ENCODE measurements around the gene BTBD8.

BTBD8 gene

DNA sequence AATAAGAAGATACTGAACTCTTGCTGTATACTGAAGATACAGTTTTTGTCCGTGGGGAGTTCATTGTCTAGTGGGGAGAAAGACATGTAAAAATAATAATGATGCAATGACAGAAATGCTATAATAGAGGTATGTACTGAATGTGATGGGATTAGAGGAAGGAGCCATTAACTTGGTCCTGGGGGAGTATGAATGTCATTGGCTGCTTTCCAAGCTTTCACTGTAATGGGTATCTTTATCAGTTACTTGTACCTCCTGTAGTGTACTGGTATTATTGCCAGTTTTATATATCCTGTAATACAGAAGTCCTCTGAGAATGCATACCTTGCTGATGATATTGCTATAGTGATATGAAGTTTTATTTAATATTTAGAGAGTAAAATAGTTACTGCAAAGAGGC, 7.4 kb downstream of the BTBD8 start:
- no peak for DNase-seq (ENCODE audit: low read depth, low spot score)
- no CpG with 5 or more reads among the region's 1 CpG for WGBS (ENCODE audit: insufficient coverage, insufficient read length)
- no peaks in the 10 kb centered on the region for H3K4me1 ChIP-seq (ENCODE audit: control insufficient read depth, insufficient read depth, low read length)

GRCh38 chr1:92091625-92092024, 11.5 kb downstream of the BTBD8 start:
- H3K9me3 ChIP-seq (ENCODE audit: control insufficient read depth, insufficient read depth, low read length) = no peaks in the 10 kb centered on the region; the same call in 1 of the 2 replicates
- no peaks in the 10 kb centered on the region for H3K4me1 ChIP-seq (ENCODE audit: control insufficient read depth, insufficient read depth, low read length)
- no peak for DNase-seq (ENCODE audit: low read depth, low spot score)
- H3K27me3 ChIP-seq (ENCODE audit: control insufficient read depth, insufficient read depth, low read length) = no peaks in the 10 kb centered on the region
- H3K4me3 ChIP-seq (ENCODE audit: low read length) = no peak overlapping the region
- H3K27ac ChIP-seq (ENCODE audit: low read length) = no peak overlapping the region
- H3K36me3 ChIP-seq (ENCODE audit: control insufficient read depth, insufficient read depth, low read length) = no peaks in the 10 kb centered on the region
- whole genome bisulfite sequencing (ENCODE audit: insufficient coverage, insufficient read length) = no CpG with 5 or more reads among the region's 5 CpGs

More for the DNA sequence above, 7.4 kb downstream of the BTBD8 start:
- Histone ChIP-seq H3K36me3 (ENCODE audit: control insufficient read depth, insufficient read depth, low read length) (no peaks in the 10 kb centered on the region; the same call in 1 of the 2 replicates), H3K27ac (ENCODE audit: low read length) (no peak overlapping the region), H3K27me3 (ENCODE audit: control insufficient read depth, insufficient read depth, low read length) (no peaks in the 10 kb centered on the region), H3K4me3 (ENCODE audit: low read length) (no peak overlapping the region), H3K9me3 (ENCODE audit: control insufficient read depth, insufficient read depth, low read length) (peaks cover 2% of the 10 kb centered on the region)

DNA sequence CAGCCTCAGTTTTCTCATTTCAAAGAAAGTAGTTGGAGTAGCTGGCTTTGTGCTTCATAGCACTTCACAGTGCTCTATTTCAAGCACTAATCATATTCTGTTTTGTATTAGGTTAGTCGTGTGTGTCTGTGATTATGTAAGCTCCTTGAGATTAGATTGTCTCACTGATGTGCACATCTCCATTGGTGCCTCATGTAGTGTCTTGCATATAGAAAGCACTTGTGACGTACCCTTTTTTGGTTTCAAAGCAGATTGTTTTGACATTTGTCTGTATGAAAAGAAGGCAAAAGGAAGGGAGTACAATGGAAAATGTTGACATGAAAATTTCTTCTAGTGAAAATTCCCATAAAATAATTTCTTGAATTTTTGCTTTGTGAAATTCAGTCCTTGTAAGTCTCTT, 13.9 kb downstream of the BTBD8 start:
- H3K27ac ChIP-seq (ENCODE audit: low read length) = no peak overlapping the region
- no peak for DNase-seq (ENCODE audit: low read depth, low spot score)
- no peak overlapping the region for H3K4me3 ChIP-seq (ENCODE audit: low read length)
- H3K36me3 ChIP-seq (ENCODE audit: control insufficient read depth, insufficient read depth, low read length) = no peaks in the 10 kb centered on the region
- H3K9me3 ChIP-seq (ENCODE audit: control insufficient read depth, insufficient read depth, low read length) = no peaks in the 10 kb centered on the region
- no peaks in the 10 kb centered on the region for H3K4me1 ChIP-seq (ENCODE audit: control insufficient read depth, insufficient read depth, low read length)
- H3K27me3 ChIP-seq (ENCODE audit: control insufficient read depth, insufficient read depth, low read length) = no peaks in the 10 kb centered on the region
- no CpG with 5 or more reads among the region's 2 CpGs for WGBS (ENCODE audit: insufficient coverage, insufficient read length)

GRCh38 chr1:92094595-92094994, 14.4 kb downstream of the BTBD8 start:
- WGBS (ENCODE audit: insufficient coverage, insufficient read length) = no CpG with 5 or more reads among the region's 1 CpG
- DNase-seq (ENCODE audit: low read depth, low spot score) = no peak

DNA sequence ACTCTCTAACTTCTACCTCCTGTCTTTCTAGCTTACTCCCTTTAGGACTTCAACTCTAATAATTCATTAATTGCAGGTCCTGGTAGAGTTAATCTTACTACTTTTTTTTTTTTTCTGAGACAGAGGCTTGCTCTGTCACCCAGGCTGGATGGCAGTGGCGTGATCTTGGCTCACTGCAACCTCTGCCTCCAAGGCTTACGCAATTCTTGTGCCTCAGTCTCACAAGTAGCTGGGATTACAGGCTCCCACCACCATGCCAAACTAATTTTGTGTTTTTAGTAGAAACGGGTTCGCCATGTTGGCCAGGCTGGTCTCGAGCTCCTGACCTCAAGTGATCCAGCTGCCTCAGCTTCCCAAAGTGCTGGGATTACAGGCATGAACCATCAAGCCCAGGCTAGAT, 15.7 kb downstream of the BTBD8 start:
- no CpG with 5 or more reads among the region's 5 CpGs for WGBS (ENCODE audit: insufficient coverage, insufficient read length)
- no peaks in the 10 kb centered on the region for H3K27me3 ChIP-seq (ENCODE audit: control insufficient read depth, insufficient read depth, low read length)
- no peaks in the 10 kb centered on the region for H3K9me3 ChIP-seq (ENCODE audit: control insufficient read depth, insufficient read depth, low read length)
- H3K27ac ChIP-seq (ENCODE audit: low read length) = no peak overlapping the region
- no peak overlapping the region for H3K4me3 ChIP-seq (ENCODE audit: low read length)
- DNase-seq (ENCODE audit: low read depth, low spot score) = no peak
- no peaks in the 10 kb centered on the region for H3K36me3 ChIP-seq (ENCODE audit: control insufficient read depth, insufficient read depth, low read length)
- no peaks in the 10 kb centered on the region for H3K4me1 ChIP-seq (ENCODE audit: control insufficient read depth, insufficient read depth, low read length)

More at GRCh38 chr1:92094595-92094994, 14.4 kb downstream of the BTBD8 start:
- Histone ChIP-seq H3K36me3 (ENCODE audit: control insufficient read depth, insufficient read depth, low read length) (no peaks in the 10 kb centered on the region), H3K27ac (ENCODE audit: low read length) (no peak overlapping the region), H3K4me3 (ENCODE audit: low read length) (no peak overlapping the region), H3K27me3 (ENCODE audit: control insufficient read depth, insufficient read depth, low read length) (no peaks in the 10 kb centered on the region), H3K4me1 (ENCODE audit: control insufficient read depth, insufficient read depth, low read length) (no peaks in the 10 kb centered on the region), H3K9me3 (ENCODE audit: control insufficient read depth, insufficient read depth, low read length) (no peaks in the 10 kb centered on the region)

DNA sequence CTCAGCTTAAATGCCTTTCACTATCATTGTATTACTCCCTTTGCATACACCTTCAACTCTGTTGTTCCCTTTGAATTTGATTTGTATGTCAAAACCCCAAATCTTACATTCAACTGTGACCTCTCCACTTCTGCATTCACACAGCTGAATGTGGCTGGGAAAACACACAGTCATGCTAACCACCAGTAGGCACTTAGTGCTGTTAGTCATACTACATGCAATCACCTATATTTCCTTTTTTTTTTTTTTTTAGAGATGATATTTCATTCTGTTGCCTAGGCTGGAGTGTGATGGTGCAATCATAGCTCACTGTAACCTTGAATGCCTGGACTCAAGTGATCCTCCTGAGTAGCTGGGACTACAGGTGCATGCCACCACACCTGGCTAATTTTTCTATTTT, 16.2 kb downstream of the BTBD8 start:
- H3K27ac ChIP-seq (ENCODE audit: low read length) = no peak overlapping the region
- no peaks in the 10 kb centered on the region for H3K36me3 ChIP-seq (ENCODE audit: control insufficient read depth, insufficient read depth, low read length)
- no peaks in the 10 kb centered on the region for H3K27me3 ChIP-seq (ENCODE audit: control insufficient read depth, insufficient read depth, low read length)
- no peak overlapping the region for H3K4me3 ChIP-seq (ENCODE audit: low read length)
- H3K4me1 ChIP-seq (ENCODE audit: control insufficient read depth, insufficient read depth, low read length) = no peaks in the 10 kb centered on the region
- no peaks in the 10 kb centered on the region for H3K9me3 ChIP-seq (ENCODE audit: control insufficient read depth, insufficient read depth, low read length)
- DNase-seq (ENCODE audit: low read depth, low spot score) = no peak

DNA sequence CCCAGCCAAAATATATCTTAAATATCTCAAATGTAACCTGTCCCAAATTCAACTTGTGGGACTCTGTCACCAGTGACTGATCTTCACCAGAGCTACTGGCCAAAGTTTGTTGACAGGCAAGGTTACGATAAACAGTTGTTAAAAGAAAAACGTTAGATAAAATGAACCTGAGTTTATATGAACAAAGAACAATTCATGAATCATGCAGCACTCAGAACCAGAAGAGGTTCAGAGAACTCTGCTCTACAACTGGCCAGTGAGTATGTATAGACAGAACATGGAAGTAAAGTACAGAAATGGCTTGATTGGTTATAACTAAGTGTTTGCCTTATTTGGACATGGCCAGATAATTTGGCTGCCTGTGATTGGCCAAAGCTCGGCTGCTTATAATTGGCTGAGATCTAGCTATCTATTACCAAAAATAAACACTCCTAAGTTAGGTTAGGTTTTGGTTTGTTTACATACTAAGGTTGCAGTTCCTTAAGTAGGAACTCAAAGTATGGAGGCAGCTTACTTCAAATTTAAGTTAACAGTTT, 25.5 kb downstream of the BTBD8 start:
- Histone ChIP-seq H3K27me3 (ENCODE audit: control insufficient read depth, insufficient read depth, low read length) (no peaks in the 10 kb centered on the region), H3K4me1 (ENCODE audit: control insufficient read depth, insufficient read depth, low read length) (no peaks in the 10 kb centered on the region), H3K4me3 (ENCODE audit: low read length) (no peak overlapping the region), H3K36me3 (ENCODE audit: control insufficient read depth, insufficient read depth, low read length) (no peaks in the 10 kb centered on the region), H3K27ac (ENCODE audit: low read length) (no peak overlapping the region), H3K9me3 (ENCODE audit: control insufficient read depth, insufficient read depth, low read length) (no peaks in the 10 kb centered on the region)
- WGBS (ENCODE audit: insufficient coverage, insufficient read length) = no CpG with 5 or more reads among the region's 3 CpGs
- no peak for DNase-seq (ENCODE audit: low read depth, low spot score)

GRCh38 chr1:92108631-92109030, 28.5 kb downstream of the BTBD8 start:
- no peak for DNase-seq (ENCODE audit: low read depth, low spot score)
- Histone ChIP-seq H3K27ac (ENCODE audit: low read length) (no peak overlapping the region), H3K36me3 (ENCODE audit: control insufficient read depth, insufficient read depth, low read length) (no peaks in the 10 kb centered on the region), H3K9me3 (ENCODE audit: control insufficient read depth, insufficient read depth, low read length) (no peaks in the 10 kb centered on the region), H3K4me3 (ENCODE audit: low read length) (no peak overlapping the region), H3K4me1 (ENCODE audit: control insufficient read depth, insufficient read depth, low read length) (no peaks in the 10 kb centered on the region), H3K27me3 (ENCODE audit: control insufficient read depth, insufficient read depth, low read length) (no peaks in the 10 kb centered on the region)
- no CpG with 5 or more reads among the region's 2 CpGs for WGBS (ENCODE audit: insufficient coverage, insufficient read length)

GRCh38 chr1:92117526-92117925, 37.4 kb downstream of the BTBD8 start:
- DNase-seq (ENCODE audit: low read depth, low spot score) = no peak
- no peak overlapping the region for H3K27ac ChIP-seq (ENCODE audit: low read length)
- H3K36me3 ChIP-seq (ENCODE audit: control insufficient read depth, insufficient read depth, low read length) = no peaks in the 10 kb centered on the region
- no peaks in the 10 kb centered on the region for H3K27me3 ChIP-seq (ENCODE audit: control insufficient read depth, insufficient read depth, low read length)
- H3K9me3 ChIP-seq (ENCODE audit: control insufficient read depth, insufficient read depth, low read length) = no peaks in the 10 kb centered on the region
- no peaks in the 10 kb centered on the region for H3K4me1 ChIP-seq (ENCODE audit: control insufficient read depth, insufficient read depth, low read length)
- H3K4me3 ChIP-seq (ENCODE audit: low read length) = no peak overlapping the region
- no CpG with 5 or more reads among the region's 2 CpGs for WGBS (ENCODE audit: insufficient coverage, insufficient read length)

- H3K4me3 ChIP-seq (ENCODE audit: low read length) = no peak overlapping the region
Observed at GRCh38 chr1:92118826-92119225, 38.7 kb downstream of the BTBD8 start.

DNA sequence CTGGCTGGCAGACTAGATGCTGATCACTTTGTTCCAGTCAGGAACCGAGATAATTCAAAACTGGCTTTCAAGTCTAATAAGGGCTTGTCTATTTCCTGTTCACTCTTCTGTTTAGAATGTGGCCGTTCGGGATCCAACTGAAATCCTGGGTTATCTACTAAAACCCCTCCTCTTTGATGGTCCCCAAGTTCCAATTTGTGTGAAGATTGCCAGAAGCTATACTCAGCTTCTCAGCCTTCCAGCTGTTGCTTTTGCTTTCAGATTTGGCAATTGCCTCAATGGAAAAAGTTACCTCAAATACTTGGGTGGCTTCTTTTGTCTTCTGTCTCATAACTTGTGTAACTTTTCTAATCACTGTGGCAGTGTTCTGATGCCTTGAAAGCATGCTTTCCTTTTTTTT, 43.7 kb downstream of the BTBD8 start:
- no peak for DNase-seq (ENCODE audit: low read depth, low spot score)
- H3K36me3 ChIP-seq (ENCODE audit: control insufficient read depth, insufficient read depth, low read length) = no peaks in the 10 kb centered on the region
- WGBS (ENCODE audit: insufficient coverage, insufficient read length) = no CpG with 5 or more reads among the region's 3 CpGs
- H3K27ac ChIP-seq (ENCODE audit: low read length) = no peak overlapping the region
- no peaks in the 10 kb centered on the region for H3K9me3 ChIP-seq (ENCODE audit: control insufficient read depth, insufficient read depth, low read length)
- H3K27me3 ChIP-seq (ENCODE audit: control insufficient read depth, insufficient read depth, low read length) = no peaks in the 10 kb centered on the region
- H3K4me1 ChIP-seq (ENCODE audit: control insufficient read depth, insufficient read depth, low read length) = no peaks in the 10 kb centered on the region
- H3K4me3 ChIP-seq (ENCODE audit: low read length) = no peak overlapping the region

More at GRCh38 chr1:92118826-92119225, 38.7 kb downstream of the BTBD8 start:
- WGBS (ENCODE audit: insufficient coverage, insufficient read length) = 100% methylated on average over 1 of the region's 3 CpGs
- Histone ChIP-seq H3K9me3 (ENCODE audit: control insufficient read depth, insufficient read depth, low read length) (no peaks in the 10 kb centered on the region), H3K27me3 (ENCODE audit: control insufficient read depth, insufficient read depth, low read length) (no peaks in the 10 kb centered on the region), H3K4me1 (ENCODE audit: control insufficient read depth, insufficient read depth, low read length) (no peaks in the 10 kb centered on the region), H3K27ac (ENCODE audit: low read length) (no peak overlapping the region), H3K36me3 (ENCODE audit: control insufficient read depth, insufficient read depth, low read length) (no peaks in the 10 kb centered on the region)
- no peak for DNase-seq (ENCODE audit: low read depth, low spot score)

Measured in iPS DF 6.9 (cell line).